Muscle of back (tissue), 11 donors: Measurements from ENCODE around the gene GAS6. TPM values are rescaled to one million over a fixed set of nuclear protein-coding genes. Genes with fewer than 3 reads are reported as not detected.

Source experiments
- DNase-seq, 3 donors: peaks; one replicate each; pipeline versions ENCODE4 v3.0.0 to v3.0.0-alpha.2; 2013
- polyA plus RNA-seq, 10 donors: library from polyadenylated mRNA; unstranded; fragments of 120-200 nt; gene quantifications; one replicate each; pipeline ENCODE4 v1.2.1, GENCODE V29; 2013; ENCODE audit not compliant: insufficient read length in 10 of 10

The GAS6 gene
- polyA plus RNA-seq, 10 donors: 25.0 to 73.1 (median 40.0) TPM

DNA sequence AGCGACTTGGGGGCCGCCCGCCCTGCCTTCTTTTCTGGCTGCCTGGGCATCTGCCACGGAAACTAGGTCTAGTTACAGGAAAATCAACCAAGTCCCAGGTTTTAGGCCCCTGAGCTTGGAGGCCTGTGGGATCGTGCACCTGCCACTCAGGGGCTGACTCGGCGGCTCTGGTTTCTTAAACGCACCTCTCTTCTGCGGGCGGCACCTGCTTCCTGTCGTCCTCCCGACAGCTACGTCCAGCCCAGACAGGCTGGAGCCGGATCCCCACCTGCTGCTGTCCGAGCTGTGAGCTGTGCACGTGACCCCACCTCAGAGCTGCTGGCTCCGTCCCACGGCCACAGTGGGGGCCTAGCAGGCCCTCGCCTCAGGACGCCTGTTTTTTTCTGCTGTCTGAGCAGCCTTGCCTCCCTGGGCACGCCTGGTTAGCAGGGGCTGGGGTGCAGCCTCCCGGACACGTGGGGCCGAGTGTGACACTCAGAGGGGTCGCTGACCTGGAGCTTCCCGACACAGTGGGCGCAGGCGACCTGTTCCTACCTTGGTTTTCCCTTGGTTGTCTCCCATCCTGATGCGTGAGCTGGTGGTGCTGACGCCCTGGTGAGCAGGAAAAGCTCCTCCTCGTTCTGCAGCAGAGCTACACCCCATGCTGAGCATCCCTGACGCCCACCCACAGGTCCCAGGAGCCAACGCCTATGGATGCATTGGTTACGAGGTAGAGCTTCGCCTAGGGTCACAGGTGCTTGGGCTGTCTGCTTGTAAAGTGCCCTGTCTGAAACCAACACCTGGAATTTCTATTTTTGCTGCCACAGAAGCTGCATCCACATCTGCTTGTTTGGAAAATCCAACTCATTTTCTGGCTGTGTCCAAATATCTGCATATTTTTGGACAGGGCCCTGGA is 87.4 kb downstream of the GAS6 start:
- DNase-seq: no peak

GRCh38 chr13:113775451-113776145 is 88.3 kb downstream of the GAS6 start:
- no peak for DNase-seq

- DNase-seq: no peak
These were observed 89.4 kb downstream of the GAS6 start for GRCh38 chr13:113774177-113775107.

DNA sequence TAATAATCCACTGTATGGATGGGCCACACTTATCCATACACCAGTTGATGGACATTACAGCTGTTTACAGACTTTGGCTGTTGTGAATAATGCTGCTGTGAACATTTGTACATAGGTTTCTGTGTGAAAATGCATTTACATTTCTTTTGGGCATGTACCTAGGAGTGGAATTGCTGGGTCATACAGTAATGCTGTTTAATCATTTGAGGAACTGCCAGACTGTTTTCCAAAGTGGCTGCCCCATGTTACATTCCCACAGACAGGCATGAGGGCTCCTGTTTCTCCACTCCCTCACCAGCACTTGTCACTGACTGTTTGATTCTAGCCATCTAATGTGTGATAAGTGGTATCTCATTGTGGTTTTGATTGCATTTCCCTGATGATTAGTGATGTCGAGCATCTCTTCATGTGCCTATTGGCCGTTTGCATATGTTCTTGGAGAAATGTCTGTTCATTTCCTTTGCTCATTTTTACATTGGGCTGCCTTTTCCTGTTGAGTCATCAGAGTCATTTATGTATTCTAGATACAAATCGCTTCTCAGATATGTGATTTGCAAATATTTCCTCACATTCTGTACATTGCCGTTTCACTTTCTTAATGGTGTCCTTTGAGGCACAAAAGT is 92.1 kb downstream of the GAS6 start:
- no peak for DNase-seq

DNA sequence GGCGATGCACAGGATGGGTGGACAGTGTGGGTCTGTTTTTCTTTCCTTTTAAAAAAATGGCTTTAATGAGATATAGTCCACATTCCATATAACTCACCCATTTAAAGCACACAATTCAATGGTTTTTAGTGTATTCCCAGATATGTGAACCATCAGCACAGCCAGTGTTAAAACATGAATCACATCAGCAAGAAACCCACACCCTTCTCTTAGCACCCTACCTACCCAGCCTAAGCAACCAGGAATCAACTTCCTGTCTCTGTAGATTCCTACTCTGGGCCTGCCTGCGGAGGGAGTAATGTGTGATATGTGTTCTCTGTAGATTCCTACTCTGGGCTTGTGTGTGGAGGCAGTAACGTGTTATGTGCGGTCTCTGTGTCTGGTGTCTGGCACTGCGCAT is 92.9 kb downstream of the GAS6 start:
- DNase-seq: no peak

Other genes starting within 250 kb of the GAS6 start
- gene ATP4B, start 205.9 kb downstream of the GAS6 start, polyA plus RNA-seq: under 1 TPM in 2 of 10 donors, not detected in 8; 0.08 to 0.14 TPM
- under 1 TPM in 9 of 10 donors, not detected in 1; 0.08 to 0.46 (median 0.25) TPM for gene GRK1, start 196.9 kb downstream of the GAS6 start, polyA plus RNA-seq
- gene TMEM255B, start 104.8 kb downstream of the GAS6 start, polyA plus RNA-seq: 10 to 100 TPM in 1 of 10 donors, 1 to 10 TPM in 9; 4.4 to 10.1 (median 6.1) TPM
- under 1 TPM; 0.20 to 0.45 (median 0.28) TPM for gene C13orf46, start 110.0 kb upstream of the GAS6 start, polyA plus RNA-seq